OCI-LY3 (cell line): ENCODE data around the gene DCST1.

Experiments used
- H2AFZ ChIP-seq: fragments of 200-600, 300-600 bp; shearing (Covaris generic); 2 replicates; pipeline ENCODE4 v1.6.0; 2014; ENCODE audit warnings: antibody characterized with exemption, low read depth, low read length
- H3K27ac ChIP-seq: fragments of 200-600, 300-600 bp; sonication (generic); 2 replicates; pipeline ENCODE4 v1.5.1; 2014; ENCODE audit warnings: mild to moderate bottlenecking, low read length, moderate library complexity, mixed read lengths
- H3K27me3 ChIP-seq: fragments of 200-600, 300-600 bp; sonication (generic); 2 replicates; pipeline ENCODE4 v1.6.1; 2014; ENCODE audit warnings: low read depth, low read length, mixed read lengths
- H3K36me3 ChIP-seq: fragments of 200-600, 300-600 bp; sonication (generic); replicated peaks from 2 replicates; pipeline ENCODE3; 2014; ENCODE audit warnings: low read depth, low read length, mixed read lengths
- H3K4me1 ChIP-seq: fragments of 300-600, 200-600 bp; sonication (generic); 2 replicates; pipeline ENCODE4 v1.6.1; 2014; ENCODE audit warnings: low read length, mixed read lengths
- H3K4me2 ChIP-seq: fragments of 200-600, 300-600 bp; sonication (generic); 2 replicates; pipeline ENCODE4 v1.6.1; 2014; ENCODE audit warnings: low read length, mixed read lengths
- H3K4me3 ChIP-seq: fragments of 300-600, 200-600 bp; sonication (generic); 2 replicates; pipeline ENCODE4 v1.5.1; 2014; ENCODE audit warnings: antibody characterized with exemption, mild to moderate bottlenecking, low read length, moderate library complexity
- H3K79me2 ChIP-seq: fragments of 300-600, 200-600 bp; shearing (Covaris generic); 2 replicates; pipeline ENCODE4 v1.6.1; 2014; ENCODE audit warnings: mild to moderate bottlenecking, low read length, mixed read lengths
- H3K9ac ChIP-seq: fragments of 300-600, 200-600 bp; shearing (Covaris generic); 2 replicates; pipeline ENCODE4 v1.6.0; 2014; ENCODE audit warnings: mild to moderate bottlenecking, low read length, moderate library complexity
- H3K9me3 ChIP-seq: fragments of 200-600, 300-600 bp; shearing (Covaris generic); 2 replicates; pipeline ENCODE4 v1.6.1; 2014; ENCODE audit warnings: low read length, mixed read lengths; ENCODE audit not compliant: insufficient read depth
- H4K20me1 ChIP-seq: fragments of 200-600, 300-600 bp; sonication (generic); 2 replicates; pipeline ENCODE4 v1.6.1; 2016; ENCODE audit warnings: low read length, mixed read lengths; ENCODE audit not compliant: insufficient read depth
- CTCF ChIP-seq: fragments of 200-600, 300-600 bp; sonication (generic); IDR thresholded peaks from 2 replicates; pipeline ENCODE4 v1.5.1; 2014; ENCODE audit warnings: antibody characterized with exemption, low read length, low read depth
- EZH2phosphoT487 ChIP-seq: fragments of 200-600 bp; shearing (Covaris generic); IDR thresholded peaks from 2 replicates; pipeline ENCODE4 v1.6.1; 2018; ENCODE audit warnings: antibody characterized with exemption, mixed run types, low read depth

DCST1 gene

GRCh38 chr1:155019377-155020245 lies 14.0 kb upstream of the DCST1 start:
- peaks cover 25% of the 10 kb centered on the region for H3K36me3 ChIP-seq
- no peak overlapping the region for H3K9ac ChIP-seq
- 0 out of 2 replicates have a peak, but pooled peaks cover 2% of the 10 kb centered on the region for H4K20me1 ChIP-seq
- no peak overlapping the region for H2AFZ ChIP-seq
- no peak overlapping the region for H3K4me2 ChIP-seq
- H3K27me3 ChIP-seq: peaks cover 5% of the 10 kb centered on the region; the same call in 1 of the 2 replicates
- peaks cover 30% of the 10 kb centered on the region for H3K4me1 ChIP-seq
- H3K27ac ChIP-seq: no peak overlapping the region
- no peaks in the 10 kb centered on the region for H3K9me3 ChIP-seq
- no peaks in the 10 kb centered on the region for H3K79me2 ChIP-seq
- no peak for TF ChIP-seq CTCF
- TF ChIP-seq EZH2phosphoT487: no peak
- H3K4me3 ChIP-seq: no peak overlapping the region

- Histone ChIP-seq H3K4me1 (peaks cover 12% of the 10 kb centered on the region), H4K20me1 (no peaks in the 10 kb centered on the region), H3K4me2 (no peak overlapping the region), H3K9me3 (no peaks in the 10 kb centered on the region), H3K36me3 (peaks cover 5% of the 10 kb centered on the region), H3K79me2 (no peaks in the 10 kb centered on the region), H3K27ac (no peak overlapping the region), H3K9ac (no peak overlapping the region), H3K4me3 (no peak overlapping the region), H2AFZ (no peak overlapping the region), H3K27me3 (peaks cover 8% of the 10 kb centered on the region; the same call in 1 of the 2 replicates)
- no peak for TF ChIP-seq CTCF
- no peak for TF ChIP-seq EZH2phosphoT487
These were observed 11.3 kb upstream of the DCST1 start for GRCh38 chr1:155022136-155022926.

GRCh38 chr1:155022927-155023236 lies 10.7 kb upstream of the DCST1 start:
- no peak overlapping the region for H2AFZ ChIP-seq
- peaks cover 7% of the 10 kb centered on the region for H3K4me1 ChIP-seq
- no peak overlapping the region for H3K4me2 ChIP-seq
- no peak overlapping the region for H3K4me3 ChIP-seq
- no peaks in the 10 kb centered on the region for H4K20me1 ChIP-seq
- TF ChIP-seq EZH2phosphoT487 (no peak), CTCF (no peak)
- H3K36me3 ChIP-seq: peaks cover 5% of the 10 kb centered on the region
- no peaks in the 10 kb centered on the region for H3K79me2 ChIP-seq
- no peak overlapping the region for H3K27ac ChIP-seq
- H3K27me3 ChIP-seq: peaks cover 8% of the 10 kb centered on the region; the same call in 1 of the 2 replicates
- H3K9me3 ChIP-seq: no peaks in the 10 kb centered on the region
- no peak overlapping the region for H3K9ac ChIP-seq

GRCh38 chr1:155023627-155024026 lies 10.0 kb upstream of the DCST1 start:
- TF ChIP-seq EZH2phosphoT487: no peak
- TF ChIP-seq CTCF: no peak
- H3K9ac ChIP-seq: no peak overlapping the region

More at GRCh38 chr1:155023627-155024026, 10.0 kb upstream of the DCST1 start:
- no peak overlapping the region for H2AFZ ChIP-seq
- peaks cover 8% of the 10 kb centered on the region; the same call in 1 of the 2 replicates for H3K27me3 ChIP-seq
- H3K4me1 ChIP-seq: no peaks in the 10 kb centered on the region
- H4K20me1 ChIP-seq: no peaks in the 10 kb centered on the region
- H3K4me3 ChIP-seq: no peak overlapping the region
- no peak overlapping the region for H3K4me2 ChIP-seq
- no peak overlapping the region for H3K27ac ChIP-seq
- peaks cover 4% of the 10 kb centered on the region for H3K36me3 ChIP-seq
- no peaks in the 10 kb centered on the region for H3K9me3 ChIP-seq
- no peaks in the 10 kb centered on the region for H3K79me2 ChIP-seq
